Activated CD8-positive, alpha-beta memory T cell treated with anti-CD3 and anti-CD28 coated beads for 1 hour (primary cell): ENCODE results near the gene CCDC136.
A peak's percentile ranks its signal among the peaks of the same experiment; 100 is the strongest.

Experiments
- DNase-seq, 2 donors: peaks; one replicate each; pipeline ENCODE4 v3.0.0-alpha.2; 2020; ENCODE audit warnings: low read depth in 1 of 2; ENCODE audit errors: extremely low read depth in 1 of 2

The CCDC136 gene

DNA sequence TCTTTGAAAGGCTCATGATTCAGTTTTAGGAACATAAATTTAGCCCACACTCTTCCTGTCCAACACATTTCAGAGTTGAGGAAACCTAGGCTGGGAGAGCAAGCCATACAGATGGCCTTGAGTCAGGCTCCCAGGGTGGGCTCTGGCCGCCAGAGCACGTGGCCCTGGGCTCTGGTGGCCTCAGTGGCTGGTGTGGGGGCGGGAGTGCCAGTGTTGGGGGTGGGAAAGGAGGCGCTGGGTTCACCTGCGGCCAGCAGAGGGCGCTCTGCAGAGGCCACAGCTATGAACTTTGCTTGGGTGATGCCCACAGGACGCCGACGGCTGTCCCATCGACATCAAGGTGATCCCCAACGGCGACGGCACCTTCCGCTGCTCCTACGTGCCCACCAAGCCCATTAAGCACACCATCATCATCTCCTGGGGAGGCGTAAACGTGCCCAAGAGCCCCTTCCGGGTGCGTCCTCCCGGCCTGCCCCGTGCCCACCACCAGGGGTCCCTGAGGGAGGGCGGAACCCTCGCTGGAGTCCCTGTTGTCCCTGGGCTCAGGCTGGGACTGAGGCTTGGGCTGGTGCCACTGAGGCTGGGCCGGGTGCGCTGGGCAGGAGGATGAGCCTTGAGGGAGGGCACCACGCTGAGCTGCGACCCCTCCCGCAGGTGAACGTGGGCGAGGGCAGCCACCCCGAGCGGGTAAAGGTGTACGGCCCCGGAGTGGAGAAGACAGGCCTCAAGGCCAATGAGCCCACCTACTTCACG, 50.3 kb downstream of the CCDC136 start:
- peak in 1 of 2 donors; percentile 34 for DNase-seq

GRCh38 chr7:128842674-128843641, 51.2 kb downstream of the CCDC136 start:
- no peak for DNase-seq

GRCh38 chr7:128843938-128844621, 52.3 kb downstream of the CCDC136 start:
- DNase-seq = no peak

DNA sequence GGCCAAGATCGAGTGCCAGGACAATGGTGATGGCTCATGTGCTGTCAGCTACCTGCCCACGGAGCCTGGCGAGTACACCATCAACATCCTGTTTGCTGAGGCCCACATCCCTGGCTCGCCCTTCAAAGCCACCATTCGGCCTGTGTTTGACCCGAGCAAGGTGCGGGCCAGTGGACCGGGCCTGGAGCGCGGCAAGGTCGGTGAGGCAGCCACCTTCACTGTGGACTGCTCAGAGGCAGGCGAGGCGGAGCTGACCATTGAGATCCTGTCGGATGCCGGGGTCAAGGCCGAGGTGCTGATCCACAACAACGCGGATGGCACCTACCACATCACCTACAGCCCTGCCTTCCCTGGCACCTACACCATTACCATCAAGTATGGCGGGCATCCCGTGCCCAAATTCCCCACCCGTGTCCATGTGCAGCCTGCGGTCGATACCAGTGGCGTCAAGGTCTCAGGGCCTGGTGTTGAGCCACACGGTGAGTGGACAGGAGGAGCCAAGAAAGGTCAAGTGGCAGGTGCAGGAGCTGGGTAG, 53.1 kb downstream of the CCDC136 start:
- no peak for DNase-seq

- no peak for DNase-seq
Observed at GRCh38 chr7:128845475-128845874, 53.7 kb downstream of the CCDC136 start.

DNA sequence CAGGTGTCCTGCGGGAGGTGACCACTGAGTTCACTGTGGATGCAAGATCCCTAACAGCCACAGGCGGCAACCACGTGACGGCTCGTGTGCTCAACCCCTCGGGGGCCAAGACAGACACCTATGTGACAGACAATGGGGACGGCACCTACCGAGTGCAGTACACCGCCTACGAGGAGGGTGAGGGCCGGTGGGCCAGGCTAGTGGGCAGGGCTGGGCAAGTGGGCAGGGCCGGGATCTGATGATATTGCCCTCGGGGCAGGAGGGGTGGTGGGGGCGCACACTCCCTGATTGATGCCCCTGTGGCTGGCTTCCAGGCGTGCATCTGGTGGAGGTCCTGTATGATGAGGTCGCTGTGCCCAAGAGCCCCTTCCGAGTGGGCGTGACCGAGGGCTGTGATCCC, 54.2 kb downstream of the CCDC136 start:
- DNase-seq = no peak

- DNase-seq = no peak
Observed at GRCh38 chr7:128846781-128847444, 55.1 kb downstream of the CCDC136 start.

DNA sequence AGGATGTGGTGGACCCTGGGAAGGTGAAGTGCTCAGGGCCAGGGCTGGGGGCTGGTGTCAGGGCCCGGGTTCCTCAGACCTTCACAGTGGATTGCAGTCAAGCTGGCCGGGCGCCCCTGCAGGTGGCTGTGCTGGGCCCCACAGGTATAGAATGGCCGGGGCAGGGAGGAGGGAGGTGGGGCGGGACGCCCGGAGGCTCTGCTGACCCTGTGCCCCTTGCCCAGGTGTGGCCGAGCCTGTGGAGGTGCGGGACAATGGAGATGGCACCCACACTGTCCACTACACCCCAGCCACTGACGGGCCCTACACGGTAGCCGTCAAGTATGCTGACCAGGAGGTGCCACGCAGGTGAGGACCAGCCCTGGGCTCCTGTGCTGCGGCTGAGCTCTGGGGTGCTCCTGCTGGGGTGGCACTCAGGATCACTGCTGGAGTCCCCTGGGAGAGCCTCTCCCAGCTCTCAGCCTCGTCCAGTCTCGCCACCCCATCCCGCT, 56.0 kb downstream of the CCDC136 start:
- DNase-seq = no peak

- no peak for DNase-seq
Observed at GRCh38 chr7:128848289-128849155, 56.8 kb downstream of the CCDC136 start.

GRCh38 chr7:128849156-128849515, 57.4 kb downstream of the CCDC136 start:
- DNase-seq = no peak

- DNase-seq = no peak
Observed at GRCh38 chr7:128849804-128850490, 58.2 kb downstream of the CCDC136 start.

DNA sequence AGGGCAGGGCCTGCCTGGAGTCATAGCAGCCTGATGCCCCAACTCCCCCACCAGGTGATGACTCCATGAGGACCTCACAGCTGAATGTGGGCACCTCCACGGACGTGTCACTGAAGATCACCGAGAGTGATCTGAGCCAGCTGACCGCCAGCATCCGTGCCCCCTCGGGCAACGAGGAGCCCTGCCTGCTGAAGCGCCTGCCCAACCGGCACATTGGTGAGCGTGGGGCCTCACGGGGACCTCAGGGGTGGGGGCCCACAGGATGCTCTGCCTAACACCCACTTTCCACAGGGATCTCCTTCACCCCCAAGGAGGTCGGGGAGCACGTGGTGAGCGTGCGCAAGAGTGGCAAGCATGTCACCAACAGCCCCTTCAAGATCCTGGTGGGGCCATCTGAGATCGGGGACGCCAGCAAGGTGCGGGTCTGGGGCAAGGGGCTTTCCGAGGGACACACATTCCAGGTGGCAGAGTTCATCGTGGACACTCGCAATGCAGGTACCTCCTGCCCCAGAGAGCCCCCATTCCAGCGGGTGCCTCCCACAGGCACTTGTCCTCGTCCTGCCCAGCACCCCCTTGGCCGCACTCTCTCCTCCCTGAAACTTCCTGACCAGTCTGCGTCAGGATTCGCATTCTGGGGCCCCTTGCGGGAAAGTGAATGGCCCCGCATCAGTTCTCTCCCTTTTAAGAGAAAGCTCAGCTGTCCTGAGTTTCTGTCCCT, 60.9 kb downstream of the CCDC136 start:
- no peak for DNase-seq

GRCh38 chr7:128853799-128854198, 62.0 kb downstream of the CCDC136 start:
- no peak for DNase-seq

GRCh38 chr7:128854396-128854795, 62.6 kb downstream of the CCDC136 start:
- no peak for DNase-seq

GRCh38 chr7:128855559-128855958, 63.8 kb downstream of the CCDC136 start:
- DNase-seq = no peak

- no peak for DNase-seq
Observed at GRCh38 chr7:128856001-128856718, 64.4 kb downstream of the CCDC136 start.

DNA sequence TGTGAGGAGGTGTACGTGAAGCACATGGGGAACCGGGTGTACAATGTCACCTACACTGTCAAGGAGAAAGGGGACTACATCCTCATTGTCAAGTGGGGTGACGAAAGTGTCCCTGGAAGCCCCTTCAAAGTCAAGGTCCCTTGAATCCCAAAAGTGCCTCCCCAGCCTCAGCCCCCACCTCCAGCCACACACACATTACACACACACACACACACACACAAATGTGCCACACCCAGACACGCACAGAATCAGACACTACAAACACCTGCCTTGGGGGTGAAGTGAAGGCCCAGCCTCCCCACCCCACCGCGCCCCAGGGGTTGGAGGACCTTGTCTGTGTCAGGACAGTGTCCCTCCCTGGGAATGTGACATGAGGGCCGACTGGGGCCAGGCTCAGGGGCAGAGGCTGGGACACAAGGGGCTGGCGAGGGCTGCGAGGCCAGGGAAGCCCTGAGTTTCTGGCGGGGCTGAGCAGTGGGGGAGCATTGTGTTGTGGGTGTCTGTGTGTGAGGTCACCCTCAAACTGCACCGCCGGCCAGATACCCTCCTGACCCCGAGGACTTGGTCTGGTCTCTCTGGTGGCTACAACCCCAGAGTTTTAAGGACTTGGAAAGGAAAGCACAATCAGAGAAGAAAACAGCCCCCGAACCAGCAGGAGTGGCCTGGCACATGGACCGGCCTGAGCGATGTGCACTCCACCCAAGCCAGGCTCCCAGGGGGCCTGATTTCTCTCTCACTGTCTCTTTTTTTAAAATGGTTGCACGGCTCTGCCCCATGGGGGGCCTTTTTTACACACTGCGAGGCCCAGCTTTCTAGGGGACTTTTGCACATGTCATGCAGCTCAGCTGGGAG, 66.8 kb downstream of the CCDC136 start:
- no peak for DNase-seq
